NT2/D1 (cell line): ENCODE results near the gene HERPUD2.

Experiments
- SUZ12 ChIP-seq: IDR thresholded peaks from 2 replicates; pipeline ENCODE4 v1.6.1; 2011; ENCODE audit not compliant: insufficient read length, insufficient read depth; ENCODE audit errors: extremely low read depth
- YY1 ChIP-seq: IDR thresholded peaks from 2 replicates; pipeline ENCODE4 v1.6.1; 2011; ENCODE audit not compliant: insufficient read length, insufficient read depth
- ZNF274 ChIP-seq: IDR thresholded peaks from 2 replicates; pipeline ENCODE4 v1.6.1; 2011; ENCODE audit warnings: mild to moderate bottlenecking, low read depth, low read length

GRCh38 chr7:35720849-35721248 lies 25.9 kb upstream of the HERPUD2 start:
- no peak for TF ChIP-seq YY1
- TF ChIP-seq SUZ12: no peak
- no peak for TF ChIP-seq ZNF274
